CMK (cell line): ENCODE results near the gene ALDH3B2.
"Not testable (repeated sequence)": the region's sequence is repeated elsewhere in the genome, so short reads cannot be mapped to it uniquely, and the experiment has no call there.

Source experiments
- DNase-seq: peaks from one replicate; pipeline ENCODE4 v3.0.0-alpha.2; 2010; ENCODE audit warnings: low read depth

ALDH3B2 gene, protein sequence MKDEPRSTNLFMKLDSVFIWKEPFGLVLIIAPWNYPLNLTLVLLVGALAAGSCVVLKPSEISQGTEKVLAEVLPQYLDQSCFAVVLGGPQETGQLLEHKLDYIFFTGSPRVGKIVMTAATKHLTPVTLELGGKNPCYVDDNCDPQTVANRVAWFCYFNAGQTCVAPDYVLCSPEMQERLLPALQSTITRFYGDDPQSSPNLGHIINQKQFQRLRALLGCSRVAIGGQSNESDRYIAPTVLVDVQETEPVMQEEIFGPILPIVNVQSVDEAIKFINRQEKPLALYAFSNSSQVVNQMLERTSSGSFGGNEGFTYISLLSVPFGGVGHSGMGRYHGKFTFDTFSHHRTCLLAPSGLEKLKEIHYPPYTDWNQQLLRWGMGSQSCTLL

DNA sequence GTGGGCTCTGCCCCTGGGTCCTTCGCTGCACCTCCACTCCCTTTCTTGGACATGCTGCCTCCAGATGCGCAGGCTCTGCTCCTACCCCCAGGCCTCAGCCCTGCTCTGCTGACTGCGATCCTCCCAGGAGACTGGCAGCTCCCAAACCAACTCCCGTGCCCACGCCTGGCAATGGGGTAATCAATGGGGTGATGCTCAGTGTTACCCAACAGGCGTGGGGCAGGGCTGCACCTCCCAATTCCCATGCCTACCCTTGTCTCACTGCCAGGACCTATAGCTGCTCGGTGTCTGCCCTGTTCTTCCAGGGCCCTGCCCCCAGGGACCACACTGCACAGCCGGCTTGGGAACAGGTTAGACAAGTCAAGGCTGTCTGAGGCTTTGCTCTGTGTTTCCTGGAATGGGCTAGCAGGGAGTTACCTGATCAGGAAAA, at the start of gene ALDH3B2:
TSS of gene ALDH3B2 (minus strand) at position 182 of the 430 bp plus-strand sequence. CDS start 7,688 bp downstream, outside the sequence.
- no peak for DNase-seq

DNA sequence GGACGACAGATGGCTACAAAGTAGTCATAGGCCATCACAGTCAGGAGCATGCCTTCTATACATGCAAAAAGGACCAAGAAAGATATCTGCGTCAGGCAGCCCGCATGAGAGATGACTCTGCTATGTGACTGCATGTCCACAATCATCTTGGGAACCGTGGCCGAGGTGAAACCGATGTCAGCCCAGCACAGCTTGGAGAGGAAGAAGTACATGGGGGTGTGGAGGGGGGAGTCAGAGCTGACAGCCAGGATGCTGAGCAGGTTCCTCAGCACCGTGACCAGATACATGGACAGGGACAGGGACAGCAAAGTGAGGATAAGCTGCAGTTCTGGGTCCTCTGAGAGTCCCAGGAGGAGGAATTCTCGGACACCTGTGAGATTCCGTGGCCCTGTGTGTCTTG, 48.6 kb upstream of the ALDH3B2 start:
- DNase-seq, result not testable (repeated sequence)

DNA sequence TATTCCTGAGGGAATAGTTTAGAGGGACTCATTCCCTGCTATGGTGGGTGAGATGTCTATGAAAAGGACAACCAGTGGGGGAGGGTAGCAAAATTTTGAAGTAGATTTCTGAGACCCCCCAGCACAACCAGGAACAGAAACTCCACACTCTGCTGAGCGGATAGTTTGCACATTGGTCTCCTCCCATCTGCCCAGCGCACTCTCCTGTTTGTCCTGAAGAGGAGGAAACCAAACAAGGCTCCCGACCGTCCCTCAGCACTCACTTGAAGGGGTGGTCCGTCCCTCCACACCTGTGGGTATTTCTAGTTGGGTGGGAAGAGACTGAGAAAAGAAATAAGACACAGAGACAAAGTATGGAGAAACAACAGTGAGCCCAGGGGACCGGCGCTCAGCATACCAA, 41.8 kb upstream of the ALDH3B2 start:
- DNase-seq, result not testable (repeated sequence)

DNA sequence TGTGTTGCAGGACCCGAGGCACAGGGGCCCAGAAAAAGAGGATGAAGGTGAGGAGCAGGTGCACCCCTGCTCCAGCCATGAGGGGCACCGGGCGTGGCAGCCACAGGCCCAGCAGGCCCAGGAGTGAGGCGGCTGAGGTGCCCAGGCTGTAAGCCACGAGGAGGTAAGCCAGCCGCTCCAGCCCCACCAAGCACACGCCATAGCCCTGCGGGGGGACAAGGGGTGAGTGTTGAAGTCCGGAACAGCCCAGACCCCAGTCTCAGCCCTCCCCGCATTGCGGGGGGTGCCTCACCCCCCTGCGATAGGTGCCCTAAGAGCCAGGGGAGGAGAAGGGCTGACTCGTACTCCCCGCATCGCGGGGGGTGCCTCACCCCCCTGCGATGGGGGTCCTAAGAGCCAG, 41.4 kb upstream of the ALDH3B2 start:
- DNase-seq, result not testable (repeated sequence)

DNA sequence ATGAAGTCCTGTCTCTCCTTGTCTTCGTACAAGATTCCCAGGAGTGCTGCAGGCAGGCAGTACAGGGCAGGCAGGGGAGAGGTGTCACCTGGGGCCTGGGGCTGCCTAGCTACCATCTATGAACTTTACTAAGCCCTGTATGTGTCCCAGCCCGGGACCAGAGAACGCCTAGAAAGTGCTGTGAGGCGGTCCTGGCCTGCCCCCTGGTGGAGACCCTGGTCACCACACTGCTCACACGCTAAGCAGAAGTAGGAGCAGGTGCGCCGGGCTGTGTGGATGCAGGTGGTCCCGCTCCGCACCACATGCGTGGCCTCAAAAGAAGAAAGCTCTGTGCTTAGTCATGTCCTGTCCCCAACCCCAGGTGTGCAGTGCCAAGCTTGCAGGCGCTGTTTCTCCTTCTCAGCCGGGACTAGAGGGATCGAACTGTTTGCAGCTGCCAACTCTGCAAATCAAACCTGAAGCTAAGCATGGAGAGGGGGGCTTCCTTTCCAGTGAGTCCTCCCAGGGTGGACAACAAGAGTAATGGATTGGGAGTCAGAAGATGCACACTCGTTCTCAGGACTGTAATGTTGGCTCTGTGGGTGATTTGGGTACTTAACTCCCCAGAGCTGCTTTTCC, 39.6 kb upstream of the ALDH3B2 start:
- DNase-seq, result not testable (repeated sequence)

DNA sequence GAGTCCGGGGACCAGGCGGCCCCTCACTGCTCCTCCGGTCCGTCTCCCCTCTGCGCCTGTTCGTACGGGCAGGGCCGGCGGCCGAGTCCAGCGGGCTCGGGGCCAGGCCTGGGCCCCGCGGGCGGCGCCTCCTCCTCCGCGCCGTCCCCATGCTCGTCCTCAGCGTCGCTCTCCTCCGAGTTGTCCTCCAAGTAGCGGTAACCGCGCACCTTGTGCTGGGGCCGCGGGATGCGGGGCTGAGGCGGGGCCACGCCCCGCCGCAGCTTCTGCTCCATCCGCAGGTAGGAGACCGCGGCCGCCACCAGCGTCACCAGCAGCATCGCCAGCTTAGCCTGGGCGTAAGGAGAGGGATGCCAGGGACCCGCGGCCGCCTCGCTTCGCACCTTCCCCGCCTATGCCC, 37.3 kb upstream of the ALDH3B2 start:
- DNase-seq, result not testable (repeated sequence)

DNA sequence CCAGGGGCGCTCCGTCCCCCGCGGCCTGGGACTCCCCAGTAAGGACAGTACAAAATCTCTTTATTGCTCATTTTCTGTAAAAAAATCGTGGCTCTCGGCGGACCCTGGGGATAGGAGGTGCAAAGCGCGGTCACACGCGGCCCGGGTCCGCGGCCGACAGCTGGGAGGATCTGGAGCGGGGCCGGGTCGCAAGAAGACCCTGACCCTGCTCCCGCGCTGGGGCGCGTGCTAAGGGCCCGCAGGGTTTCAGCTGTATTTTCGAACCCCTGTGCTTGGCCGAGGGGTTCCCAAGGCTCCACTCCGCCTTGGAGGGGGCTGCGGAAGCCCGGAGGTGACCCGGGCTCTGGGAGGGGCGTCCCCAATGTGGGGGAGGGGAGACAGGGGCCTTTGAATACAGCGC, 36.8 kb upstream of the ALDH3B2 start:
- not testable (repeated sequence) for DNase-seq

DNA sequence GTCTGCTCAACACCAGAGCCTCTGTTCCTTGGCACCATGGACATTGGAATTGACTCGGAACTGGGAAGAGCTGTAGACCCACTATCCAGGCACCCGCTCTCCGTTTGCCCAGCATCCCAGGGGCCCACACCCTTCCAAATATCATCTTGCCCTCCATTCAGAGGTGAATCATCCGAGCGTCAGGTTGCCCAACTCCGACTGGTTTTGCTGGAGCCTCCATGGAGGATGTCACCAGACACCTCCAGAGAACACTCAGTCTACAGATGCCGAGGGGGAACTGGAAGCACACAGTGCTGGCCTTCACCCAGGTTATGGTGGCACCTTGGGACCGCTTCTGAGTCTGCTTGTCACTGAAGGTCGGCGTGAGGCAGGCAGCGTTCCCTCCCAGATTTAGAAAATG, 35.4 kb upstream of the ALDH3B2 start:
- DNase-seq, result not testable (repeated sequence)

DNA sequence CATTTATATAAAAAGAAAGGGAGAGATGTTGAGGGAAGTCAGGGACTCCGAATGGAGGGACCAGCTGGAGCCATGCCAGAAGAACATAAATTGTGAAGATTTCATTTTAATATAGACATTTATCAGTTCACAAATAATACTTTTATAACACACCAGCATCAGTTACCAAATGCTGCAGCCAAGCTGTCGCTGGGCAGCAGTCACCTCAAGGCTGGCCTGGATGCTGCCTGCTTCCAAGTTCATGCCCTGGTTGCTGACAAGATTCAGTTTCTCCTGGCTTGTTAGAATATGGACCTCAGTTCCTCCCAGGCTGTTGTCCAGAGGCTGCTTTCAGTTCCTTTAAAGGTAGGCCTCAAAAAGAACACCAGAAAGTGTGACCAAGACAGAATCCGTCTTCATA, 30.8 kb upstream of the ALDH3B2 start:
- DNase-seq, result no peak

DNA sequence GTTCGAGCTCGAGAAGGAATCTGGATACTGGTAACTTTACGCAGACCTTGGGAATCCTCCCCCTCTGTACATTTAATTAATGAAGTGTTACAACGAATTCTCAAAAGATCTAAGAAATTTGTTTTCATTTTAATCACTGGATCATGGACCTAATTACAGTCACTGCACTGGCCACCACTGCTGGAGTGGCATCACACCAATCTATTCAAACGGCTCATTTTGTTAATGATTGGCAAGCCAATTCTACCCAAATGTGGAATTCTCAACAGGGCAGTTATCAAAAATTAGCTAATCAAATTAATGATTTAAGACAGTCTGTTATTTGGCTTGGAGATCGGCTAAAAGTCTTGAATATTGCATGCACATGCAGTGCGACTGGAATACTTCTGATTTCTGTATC, 30.1 kb upstream of the ALDH3B2 start:
- no peak for DNase-seq

DNA sequence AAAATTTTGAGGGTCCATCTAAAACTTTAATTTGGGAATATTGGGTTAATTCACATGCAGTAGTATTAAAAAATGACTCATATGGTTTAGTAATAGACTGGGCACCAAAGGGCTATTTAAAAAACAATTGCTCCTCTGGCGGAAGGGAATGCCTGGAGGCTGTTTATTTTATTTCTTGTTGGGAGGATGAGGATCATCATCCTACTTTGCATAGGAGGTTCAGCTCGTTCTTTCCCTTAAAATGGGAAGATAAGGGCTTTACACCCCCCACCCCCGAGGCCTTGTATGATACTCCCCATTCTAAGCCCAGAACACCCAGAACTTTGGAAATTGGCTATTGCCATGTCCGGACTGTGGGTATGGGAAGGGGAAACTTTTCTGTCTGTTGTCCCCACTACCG, 29.3 kb upstream of the ALDH3B2 start:
- not testable (repeated sequence) for DNase-seq

DNA sequence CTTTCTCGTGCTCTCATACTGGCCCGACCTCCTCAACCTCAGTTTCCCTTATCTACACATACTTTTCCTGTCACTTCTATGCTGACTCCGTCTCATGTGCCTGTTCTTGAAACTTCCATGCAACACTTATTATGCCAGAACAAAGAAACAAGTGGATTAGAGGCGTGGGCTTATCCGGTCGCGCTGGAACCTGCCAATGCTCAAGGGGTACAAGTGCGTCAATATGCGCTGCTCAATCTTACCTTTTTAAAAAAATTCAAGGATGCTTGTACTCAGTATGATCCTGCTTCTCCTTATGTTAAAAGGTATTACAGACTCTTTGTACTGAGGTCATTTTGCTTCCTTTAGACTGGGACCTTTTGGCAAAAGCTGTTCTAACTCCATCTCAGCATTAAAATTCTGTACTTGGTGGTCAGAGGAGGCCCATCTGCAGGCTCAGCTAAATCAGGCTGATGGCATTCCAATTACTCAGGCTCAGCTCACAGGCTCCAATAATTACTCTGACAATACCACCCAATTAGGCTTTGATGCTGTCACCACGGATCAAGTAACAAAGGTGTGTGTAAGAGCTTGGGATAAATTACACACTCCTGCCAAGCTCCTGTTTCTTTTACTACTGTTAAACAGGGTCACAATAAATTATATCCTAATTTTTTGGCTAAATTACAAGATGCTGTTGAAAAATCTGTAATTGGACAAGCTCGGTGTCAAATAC, 26.3 kb upstream of the ALDH3B2 start:
- no peak for DNase-seq

DNA sequence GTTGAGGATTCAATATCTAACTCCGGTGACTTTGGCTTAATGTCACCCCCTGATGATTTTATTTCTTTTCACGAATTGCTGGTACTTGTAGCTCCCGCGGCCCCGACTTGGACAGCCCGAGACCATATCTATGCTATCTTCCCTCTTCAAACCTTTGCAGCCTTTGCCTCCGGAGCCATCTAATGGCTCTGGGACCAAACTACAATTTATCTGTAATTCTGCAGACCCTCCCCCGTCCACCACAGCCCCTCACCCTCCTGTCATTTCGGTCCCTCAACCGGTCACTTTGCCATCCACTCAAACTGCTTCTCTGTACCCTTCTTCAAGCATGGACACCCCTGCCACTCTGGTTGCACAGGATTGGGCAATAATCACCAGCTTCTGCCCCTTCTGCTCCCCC, 25.7 kb upstream of the ALDH3B2 start:
- no peak for DNase-seq

DNA sequence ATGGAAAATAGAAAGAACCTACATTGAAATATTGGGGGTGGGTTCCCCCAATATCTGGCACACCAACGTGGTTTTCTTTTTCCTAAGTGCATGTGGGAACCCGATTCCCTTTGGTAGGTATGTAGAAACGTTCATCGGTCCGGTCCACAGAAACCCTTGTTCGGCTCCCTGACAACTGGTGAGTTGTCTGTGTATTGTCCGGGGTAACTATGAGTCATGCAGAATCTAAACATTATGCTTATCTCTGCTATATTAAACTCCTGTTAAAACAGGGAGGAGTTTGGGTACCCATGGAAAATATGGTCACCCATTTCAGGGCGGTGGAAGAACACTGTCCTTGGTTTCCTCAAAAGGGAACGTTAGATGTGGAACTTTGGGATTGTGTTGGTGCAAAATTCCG, 25.1 kb upstream of the ALDH3B2 start:
- DNase-seq, result no peak

DNA sequence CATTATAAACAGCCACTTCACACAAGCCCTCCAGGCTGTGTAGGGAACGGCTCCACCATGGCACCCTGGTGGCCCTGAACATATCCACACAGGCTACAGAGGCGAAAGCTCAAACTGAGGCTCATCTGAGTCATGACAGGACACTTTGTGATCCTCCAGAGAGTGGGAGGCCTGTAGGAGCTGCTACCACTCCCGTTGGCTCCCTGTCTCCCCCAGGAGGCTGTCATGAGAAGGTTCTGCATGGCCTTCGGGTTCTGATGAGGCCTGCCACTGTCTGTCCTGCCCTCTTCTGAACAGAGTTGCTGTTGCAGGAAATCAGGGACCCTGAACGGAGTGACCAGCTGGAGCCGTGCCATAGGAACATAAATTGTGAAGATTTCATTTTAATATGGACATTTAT, 23.8 kb upstream of the ALDH3B2 start:
- no peak for DNase-seq

DNA sequence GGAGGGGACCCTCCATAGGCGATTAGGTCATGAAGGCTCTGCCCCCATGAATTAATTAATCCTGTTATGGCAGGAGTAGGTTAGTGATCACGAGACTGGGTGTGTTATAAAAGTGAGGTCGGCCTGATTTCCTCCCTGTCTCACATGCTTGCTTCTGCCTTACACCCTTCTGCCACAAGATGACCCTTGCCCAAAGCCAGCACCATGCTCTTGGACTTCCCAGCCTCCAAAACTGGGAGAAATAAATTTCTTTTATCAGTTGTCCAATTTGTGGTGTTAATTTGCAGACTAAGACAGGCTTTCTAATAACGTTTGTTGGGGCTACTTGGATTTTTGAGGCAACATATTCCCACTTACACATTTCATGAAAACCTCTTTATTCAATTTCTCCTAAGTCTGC, 23.4 kb upstream of the ALDH3B2 start:
- DNase-seq, result no peak

DNA sequence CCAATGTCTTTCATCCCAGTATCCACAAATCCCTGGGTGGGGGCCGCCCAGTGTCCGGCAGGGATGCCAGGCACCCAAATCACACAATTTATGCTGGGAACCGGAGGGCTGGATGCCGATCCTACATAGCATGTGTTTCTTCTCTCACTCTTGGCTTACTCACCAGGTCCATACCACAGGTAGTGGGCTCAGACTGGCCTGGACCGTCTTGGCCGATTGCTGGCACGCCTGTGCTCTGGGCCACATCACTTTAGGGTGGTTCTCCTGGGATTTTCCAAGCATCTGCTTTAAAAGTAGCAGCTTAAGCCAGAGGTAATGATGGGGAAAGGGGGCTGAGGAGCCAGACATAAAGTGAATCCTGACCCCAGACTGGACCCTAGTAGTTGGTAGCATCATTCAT, 22.6 kb upstream of the ALDH3B2 start:
- DNase-seq, result no peak

DNA sequence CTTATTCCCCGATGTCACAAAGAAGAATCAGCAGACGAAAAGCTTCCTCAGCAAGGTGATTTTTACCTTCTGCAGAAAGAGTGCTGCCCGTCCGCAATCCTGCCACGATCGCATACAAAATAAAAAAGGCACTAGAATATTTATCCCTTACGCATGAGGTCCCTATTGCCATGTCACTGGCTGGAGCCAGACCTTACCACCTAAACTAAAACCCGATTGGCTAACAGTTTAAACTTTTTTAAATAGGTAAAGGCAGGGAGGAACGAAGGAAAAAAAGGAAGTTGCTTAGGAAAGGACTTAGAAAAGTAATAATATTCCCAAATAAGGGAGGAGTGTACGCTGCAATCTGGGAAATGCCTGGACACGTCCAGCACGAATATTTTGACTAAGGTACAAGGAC, 21.2 kb upstream of the ALDH3B2 start:
- no peak for DNase-seq

DNA sequence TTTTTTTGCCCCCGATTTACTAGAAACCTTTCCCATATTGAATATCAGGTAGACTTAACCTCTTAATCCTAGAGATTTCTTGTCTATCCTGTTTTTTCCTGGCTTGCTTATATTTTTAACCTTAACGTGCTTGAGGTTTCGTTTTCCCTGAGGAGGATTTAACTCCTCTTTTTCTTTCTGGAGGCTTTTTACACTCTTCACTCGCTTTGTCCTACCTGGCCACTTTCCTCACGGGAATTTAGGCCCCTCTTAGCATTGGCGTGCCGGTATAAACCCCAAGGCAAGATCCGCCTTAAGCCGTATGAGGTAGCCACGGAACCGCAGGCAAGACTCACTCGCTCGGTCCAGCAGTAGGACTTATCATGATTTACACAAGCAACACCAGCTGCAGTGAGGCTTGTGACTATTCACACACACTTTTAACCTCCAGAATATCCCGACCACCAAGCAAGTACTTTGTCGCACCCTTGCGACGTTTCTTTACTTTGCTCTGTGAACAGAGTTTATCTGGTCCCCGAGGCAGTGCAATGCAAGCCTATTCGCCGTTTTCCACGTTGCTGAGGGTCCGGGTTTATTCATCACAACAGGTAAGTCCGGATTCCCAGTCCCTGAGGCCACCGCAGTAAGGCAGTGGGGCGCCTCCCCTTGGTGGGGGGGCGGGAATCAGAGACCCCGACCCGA, 20.6 kb upstream of the ALDH3B2 start:
- no peak for DNase-seq

DNA sequence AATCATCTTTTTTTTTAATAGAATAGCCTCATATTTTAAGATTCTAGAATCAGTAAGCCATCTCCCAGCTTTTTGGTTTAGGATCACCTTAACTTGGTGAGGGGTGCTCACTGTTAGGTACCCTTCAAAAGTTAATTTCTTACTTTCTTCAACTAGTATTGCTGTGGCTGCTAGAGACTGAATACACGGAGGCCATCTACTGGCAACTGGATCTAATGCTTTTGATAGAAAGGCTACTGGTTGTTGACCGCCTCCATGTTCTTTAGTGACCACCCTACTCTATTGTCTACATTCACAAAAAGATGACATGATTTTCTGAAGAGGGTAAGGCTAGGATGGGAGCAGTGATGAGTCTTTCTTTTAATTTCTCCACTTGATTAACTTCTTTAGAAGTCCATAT, 16.7 kb upstream of the ALDH3B2 start:
- no peak for DNase-seq

DNA sequence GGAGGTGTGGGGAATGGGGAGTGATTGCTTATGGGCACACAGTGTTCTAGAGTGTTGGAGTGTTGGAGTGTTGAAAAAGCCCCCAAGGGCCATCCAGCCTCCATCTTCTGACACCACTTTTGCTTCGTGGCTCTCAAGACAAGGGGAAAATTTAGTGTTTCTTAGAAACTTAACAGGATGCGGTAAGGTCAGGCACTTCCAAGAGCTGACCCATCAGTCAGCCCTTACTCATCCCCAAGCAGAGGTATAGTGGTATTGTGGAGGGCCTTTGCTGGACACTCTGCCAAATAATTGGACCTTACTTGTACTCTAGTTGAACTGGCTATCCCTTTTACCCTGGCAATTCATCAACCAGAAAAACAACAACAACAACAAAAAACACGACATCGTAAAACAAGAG, 14.8 kb upstream of the ALDH3B2 start:
- DNase-seq, result no peak

DNA sequence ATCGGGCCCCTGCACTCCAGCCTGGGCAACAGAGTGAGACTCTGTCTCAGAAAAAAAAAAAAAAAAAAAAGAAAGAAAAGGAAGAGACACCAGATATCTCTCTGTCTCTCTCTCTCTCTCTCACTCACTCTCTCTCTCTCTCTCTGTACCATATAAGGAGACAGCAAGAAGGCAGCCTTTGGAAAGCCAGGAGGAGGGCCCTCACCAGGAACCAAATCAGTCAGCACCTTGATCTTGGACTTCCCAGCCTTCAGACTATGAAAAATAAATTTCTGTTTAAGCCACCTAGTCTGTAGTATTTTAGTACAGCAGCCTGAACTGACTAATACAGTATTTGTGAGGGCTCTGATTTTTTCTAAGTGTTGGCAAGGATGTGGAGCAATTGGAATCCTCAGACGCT, 13.6 kb upstream of the ALDH3B2 start:
- DNase-seq, result no peak
